ENCODE results near the gene RNF138.
"Not testable (repeated sequence)": the region's sequence is repeated elsewhere in the genome, so short reads cannot be mapped to it uniquely, and the experiment has no call there.

The RNF138 gene

GRCh38 chr18:32158108-32158624 is 66.5 kb downstream of the RNF138 start:
- TF ChIP-seq, protein P1, sequence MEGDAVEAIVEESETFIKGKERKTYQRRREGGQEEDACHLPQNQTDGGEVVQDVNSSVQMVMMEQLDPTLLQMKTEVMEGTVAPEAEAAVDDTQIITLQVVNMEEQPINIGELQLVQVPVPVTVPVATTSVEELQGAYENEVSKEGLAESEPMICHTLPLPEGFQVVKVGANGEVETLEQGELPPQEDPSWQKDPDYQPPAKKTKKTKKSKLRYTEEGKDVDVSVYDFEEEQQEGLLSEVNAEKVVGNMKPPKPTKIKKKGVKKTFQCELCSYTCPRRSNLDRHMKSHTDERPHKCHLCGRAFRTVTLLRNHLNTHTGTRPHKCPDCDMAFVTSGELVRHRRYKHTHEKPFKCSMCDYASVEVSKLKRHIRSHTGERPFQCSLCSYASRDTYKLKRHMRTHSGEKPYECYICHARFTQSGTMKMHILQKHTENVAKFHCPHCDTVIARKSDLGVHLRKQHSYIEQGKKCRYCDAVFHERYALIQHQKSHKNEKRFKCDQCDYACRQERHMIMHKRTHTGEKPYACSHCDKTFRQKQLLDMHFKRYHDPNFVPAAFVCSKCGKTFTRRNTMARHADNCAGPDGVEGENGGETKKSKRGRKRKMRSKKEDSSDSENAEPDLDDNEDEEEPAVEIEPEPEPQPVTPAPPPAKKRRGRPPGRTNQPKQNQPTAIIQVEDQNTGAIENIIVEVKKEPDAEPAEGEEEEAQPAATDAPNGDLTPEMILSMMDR (IDR thresholded peaks at IDR 0.05; ENCODE audit: insufficient read depth, low read length, poor library complexity, severe bottlenecking) = peak; percentile 81
- Histone ChIP-seq H3K27me3 (replicated peaks; ENCODE audit: control insufficient read depth, insufficient read depth, low read length) (no peaks in the 10 kb centered on the region), H3K4me3 (replicated peaks; ENCODE audit: low read depth, low read length) (no peak overlapping the region), H3K36me3 (ENCODE audit: control insufficient read depth, insufficient read depth, low read length) (no peaks in the 10 kb centered on the region)
- DNase-seq (ENCODE audit: extremely low read depth, insufficient read length) = peak; percentile 20

GRCh38 chr18:32158631-32159030 is 67.0 kb downstream of the RNF138 start:
- not testable (repeated sequence) for H3K36me3 ChIP-seq (ENCODE audit: control insufficient read depth, insufficient read depth, low read length); H3K4me3 ChIP-seq (replicated peaks; ENCODE audit: low read depth, low read length); DNase-seq (ENCODE audit: extremely low read depth, insufficient read length); H3K27me3 ChIP-seq (replicated peaks; ENCODE audit: control insufficient read depth, insufficient read depth, low read length)

GRCh38 chr18:32160547-32160946 is 68.9 kb downstream of the RNF138 start:
- Histone ChIP-seq H3K27me3 (replicated peaks; ENCODE audit: control insufficient read depth, insufficient read depth, low read length) (no peaks in the 10 kb centered on the region), H3K36me3 (ENCODE audit: control insufficient read depth, insufficient read depth, low read length) (no peaks in the 10 kb centered on the region), H3K4me3 (replicated peaks; ENCODE audit: low read depth, low read length) (no peak overlapping the region)
- TF ChIP-seq, protein P1 (IDR thresholded peaks at IDR 0.05; ENCODE audit: insufficient read depth, low read length, poor library complexity, severe bottlenecking) = no peak
- DNase-seq (ENCODE audit: extremely low read depth, insufficient read length) = no peak

DNA sequence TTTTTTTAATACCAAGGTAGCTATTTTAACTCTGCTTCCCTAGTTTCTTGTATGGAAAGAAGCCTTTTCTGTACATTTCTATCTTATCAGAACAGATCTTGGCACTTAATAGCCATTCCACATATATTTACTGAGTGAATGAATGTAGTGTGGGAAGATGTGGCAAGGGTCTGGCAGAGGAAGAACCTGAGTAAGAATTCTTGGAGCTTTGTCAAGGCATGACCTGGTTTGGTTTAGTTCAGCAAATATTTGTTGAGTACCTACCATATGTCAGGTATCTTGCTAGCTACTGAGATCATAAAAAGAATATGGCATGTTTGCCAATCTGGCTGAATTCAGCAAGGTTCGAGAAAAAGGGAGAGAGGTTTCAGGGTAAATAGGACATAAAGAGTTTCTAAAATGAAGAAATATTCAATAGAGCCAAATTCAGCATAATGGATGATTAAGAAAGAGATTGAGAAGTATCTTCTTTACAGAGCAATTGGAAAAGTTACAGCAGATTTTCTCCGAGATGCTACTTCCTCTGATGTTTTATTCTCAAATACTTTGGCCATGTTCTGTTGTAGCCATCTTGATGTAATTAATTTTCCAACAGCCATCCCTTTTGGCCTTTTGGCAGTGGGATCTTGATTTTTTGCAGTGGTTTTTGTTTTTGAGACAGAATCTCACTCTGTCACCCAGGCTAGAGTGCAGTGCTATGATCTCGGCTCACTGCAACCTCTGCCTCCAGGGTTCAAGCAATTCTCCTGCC is 76.5 kb downstream of the RNF138 start:
- TF ChIP-seq, protein P1 (IDR thresholded peaks at IDR 0.05; ENCODE audit: insufficient read depth, low read length, poor library complexity, severe bottlenecking) = no peak
- Histone ChIP-seq H3K27me3 (replicated peaks; ENCODE audit: control insufficient read depth, insufficient read depth, low read length) (no peaks in the 10 kb centered on the region), H3K4me3 (replicated peaks; ENCODE audit: low read depth, low read length) (no peak overlapping the region), H3K36me3 (ENCODE audit: control insufficient read depth, insufficient read depth, low read length) (no peaks in the 10 kb centered on the region)
- DNase-seq (ENCODE audit: extremely low read depth, insufficient read length) = no peak

GRCh38 chr18:32173654-32174053 is 82.0 kb downstream of the RNF138 start:
- Histone ChIP-seq H3K27me3 (replicated peaks; ENCODE audit: control insufficient read depth, insufficient read depth, low read length) (no peaks in the 10 kb centered on the region; the same call in 1 of the 2 replicates), H3K4me3 (replicated peaks; ENCODE audit: low read depth, low read length) (no peak overlapping the region), H3K36me3 (ENCODE audit: control insufficient read depth, insufficient read depth, low read length) (no peaks in the 10 kb centered on the region)
- TF ChIP-seq, protein P1 (IDR thresholded peaks at IDR 0.05; ENCODE audit: insufficient read depth, low read length, poor library complexity, severe bottlenecking) = no peak
- no peak for DNase-seq (ENCODE audit: extremely low read depth, insufficient read length)

GRCh38 chr18:32174719-32175118 is 83.0 kb downstream of the RNF138 start:
- Histone ChIP-seq H3K36me3 (ENCODE audit: control insufficient read depth, insufficient read depth, low read length) (no peaks in the 10 kb centered on the region), H3K27me3 (replicated peaks; ENCODE audit: control insufficient read depth, insufficient read depth, low read length) (no peaks in the 10 kb centered on the region; the same call in 1 of the 2 replicates), H3K4me3 (replicated peaks; ENCODE audit: low read depth, low read length) (no peak overlapping the region)
- DNase-seq (ENCODE audit: extremely low read depth, insufficient read length) = no peak
- TF ChIP-seq, protein P1 (IDR thresholded peaks at IDR 0.05; ENCODE audit: insufficient read depth, low read length, poor library complexity, severe bottlenecking) = no peak
